Activated CD4-positive, alpha-beta T cell treated with anti-CD3 and anti-CD28 coated beads, Interleukin-2, amount 50 U/mL, for 4 hours (primary cell): ENCODE data around the gene WDR48.

ENCODE experiments used
- DNase-seq, 2 experiments: peaks; one replicate each; pipeline ENCODE4 v3.0.0-alpha.2; 2020

WDR48 gene

DNA sequence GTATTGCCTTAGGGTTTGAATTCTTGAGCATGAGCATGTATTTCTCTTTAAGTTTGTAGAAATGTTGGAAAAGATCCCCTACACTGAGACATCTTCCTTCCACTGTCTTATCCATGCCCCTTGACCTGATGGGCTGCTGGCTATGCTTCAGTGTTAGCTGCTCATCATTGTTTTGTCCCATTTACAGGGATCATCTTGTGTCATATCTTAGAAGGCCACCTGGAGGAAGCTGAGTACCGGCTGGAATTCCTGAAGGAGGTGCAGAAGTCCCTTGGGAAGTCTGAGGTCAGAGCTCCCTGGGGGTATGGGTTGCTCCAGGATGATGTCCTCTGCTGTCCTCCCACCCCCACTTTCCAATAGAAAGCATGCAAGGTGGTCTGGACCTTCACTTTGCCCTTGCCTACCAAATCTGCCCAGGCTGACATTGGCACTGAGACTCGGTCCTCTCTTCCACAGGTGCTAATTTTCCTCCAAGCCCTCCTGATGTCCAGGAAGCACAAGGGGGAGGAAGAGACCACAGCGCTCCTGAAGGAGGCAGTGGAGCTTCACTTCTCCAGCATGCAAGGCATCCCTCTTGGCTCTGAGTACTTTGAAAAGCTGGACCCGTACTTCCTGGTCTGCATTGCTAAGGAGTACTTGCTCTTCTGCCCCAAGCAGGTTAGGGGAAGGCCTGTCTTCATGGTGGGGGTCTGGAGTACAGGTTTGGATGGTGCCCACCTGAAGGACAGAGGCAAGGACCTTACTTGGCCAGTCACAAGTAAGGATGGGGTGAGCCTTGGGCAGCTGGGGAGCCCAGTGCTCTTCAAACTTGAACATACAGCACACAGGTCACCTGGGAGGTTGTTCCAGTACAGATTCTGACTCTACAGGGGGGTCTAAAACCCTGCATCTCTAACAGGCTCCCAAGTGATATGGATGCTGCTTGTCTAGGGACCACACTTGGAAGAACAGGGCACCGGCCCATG, 73.3 kb downstream of the WDR48 start:
- DNase-seq: no peak

DNA sequence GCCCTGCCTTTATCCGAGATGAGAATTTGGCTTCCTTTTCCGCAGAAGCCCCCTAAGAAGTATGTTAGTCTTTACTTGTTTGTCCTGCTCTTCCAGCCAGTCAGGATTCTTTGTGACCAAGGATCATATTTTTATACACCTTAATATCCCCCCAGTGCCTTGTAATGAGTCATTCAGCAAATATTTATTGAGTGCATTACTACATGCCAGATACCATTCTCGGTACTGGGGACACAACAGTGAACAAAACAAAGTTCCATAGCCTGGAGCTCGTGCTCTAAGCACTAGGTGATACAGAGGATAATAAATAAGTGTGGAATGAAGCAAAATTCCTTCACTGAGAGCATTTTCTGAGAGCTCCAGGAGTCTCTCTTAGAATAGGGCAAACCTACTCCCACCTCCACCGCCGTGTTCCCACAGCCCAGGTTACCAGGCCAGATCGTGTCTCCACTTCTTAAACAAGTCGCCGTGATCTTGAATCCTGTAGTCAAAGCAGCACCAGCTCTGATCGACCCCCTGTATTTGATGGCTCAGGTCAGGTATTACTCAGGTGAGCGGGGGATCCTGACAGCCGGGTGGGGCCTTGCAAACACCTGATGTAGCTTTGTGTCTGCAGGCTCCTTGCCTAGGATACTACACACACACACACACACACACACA, 74.2 kb downstream of the WDR48 start:
- DNase-seq: no peak

DNA sequence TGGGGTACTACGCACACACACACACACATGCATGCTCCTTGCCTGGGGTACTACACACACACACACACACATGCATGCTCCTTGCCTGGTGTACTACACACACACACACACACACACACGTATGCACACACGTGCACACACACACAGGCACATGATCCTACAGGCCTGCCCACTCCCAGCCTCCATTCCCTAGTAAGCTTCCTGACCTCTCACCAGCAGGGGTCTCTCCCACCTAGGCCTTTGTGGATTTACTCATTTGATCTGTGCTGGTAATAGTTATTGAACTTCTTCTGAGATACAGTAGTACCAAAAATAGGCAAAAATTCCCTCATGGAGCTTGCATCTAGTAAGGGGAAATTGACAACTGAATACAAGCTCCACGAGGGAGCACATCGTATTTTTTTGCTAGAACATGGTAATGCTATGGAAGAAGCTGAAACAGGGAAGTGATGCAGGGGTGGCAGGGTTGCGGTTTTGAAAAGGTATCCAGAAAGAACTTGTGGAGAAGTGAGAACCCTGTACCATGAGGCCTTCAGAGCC, 74.8 kb downstream of the WDR48 start:
- no peak for DNase-seq

DNA sequence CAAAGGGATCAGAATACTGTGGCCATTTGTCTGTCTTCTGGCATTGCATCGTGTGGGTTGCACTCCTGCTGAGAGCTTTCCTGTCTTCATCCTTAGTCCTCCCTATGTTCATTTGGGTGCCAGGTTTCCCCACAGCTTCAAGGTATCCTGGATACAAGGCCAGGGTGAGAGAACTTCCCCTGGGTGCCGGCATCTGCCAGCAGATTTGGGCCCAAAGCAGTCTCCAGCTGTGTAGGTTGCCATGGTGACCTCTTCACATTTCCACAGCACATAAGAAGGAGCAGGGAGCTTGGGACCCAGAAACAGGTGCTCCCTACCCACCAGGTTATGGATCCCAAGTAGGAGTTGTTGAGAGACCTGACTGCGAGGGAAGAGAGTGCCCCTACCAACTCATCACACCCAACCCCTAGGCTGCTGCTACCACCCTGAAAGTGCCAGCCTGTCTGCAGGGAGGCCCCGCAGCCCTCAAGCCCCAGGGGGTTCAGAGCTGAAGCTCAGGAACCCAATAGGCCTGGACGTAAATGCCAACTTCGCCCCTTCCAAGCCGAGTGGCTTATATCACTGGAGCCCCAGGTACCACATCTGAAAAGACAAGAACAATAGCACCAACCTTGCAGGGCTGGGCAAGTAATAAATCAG, 75.6 kb downstream of the WDR48 start:
- DNase-seq: no peak

DNA sequence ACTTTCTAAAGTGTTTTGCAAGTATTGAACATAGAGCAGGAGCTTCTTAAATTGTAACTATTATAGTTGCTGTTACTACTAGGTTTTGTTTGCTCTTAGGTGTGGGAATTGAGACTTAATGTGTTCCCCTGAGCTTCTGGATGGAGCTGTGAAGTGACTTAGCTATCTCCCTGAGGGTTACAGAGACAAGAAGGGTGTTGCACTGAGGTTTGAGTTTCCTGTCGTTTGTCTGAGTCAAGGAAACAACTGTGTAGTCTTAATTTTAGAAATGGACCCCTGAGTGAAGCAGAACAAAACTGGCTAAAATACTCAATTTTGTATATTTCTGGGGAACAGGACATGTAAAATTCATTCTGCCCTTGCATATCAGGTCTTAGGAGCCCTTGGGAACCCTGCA, 76.1 kb downstream of the WDR48 start:
- no peak for DNase-seq

DNA sequence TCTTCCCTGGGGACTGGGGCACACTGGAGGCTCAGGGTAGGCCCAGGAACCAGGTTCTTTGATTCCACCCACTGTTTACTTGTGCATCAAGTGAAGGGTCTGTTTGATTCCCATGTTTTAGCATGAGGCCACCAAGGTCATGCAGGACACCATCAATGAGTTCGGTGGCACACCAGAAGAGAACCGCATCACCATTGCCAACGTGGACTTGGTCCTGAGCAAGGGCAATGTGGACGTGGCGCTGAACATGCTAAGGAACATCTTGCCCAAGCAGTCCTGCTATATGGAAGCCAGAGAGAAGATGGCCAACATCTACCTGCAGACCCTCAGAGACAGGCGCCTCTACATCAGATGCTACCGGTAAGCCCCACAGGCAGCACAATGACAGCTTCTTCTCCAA, 77.1 kb downstream of the WDR48 start:
- DNase-seq: no peak

DNA sequence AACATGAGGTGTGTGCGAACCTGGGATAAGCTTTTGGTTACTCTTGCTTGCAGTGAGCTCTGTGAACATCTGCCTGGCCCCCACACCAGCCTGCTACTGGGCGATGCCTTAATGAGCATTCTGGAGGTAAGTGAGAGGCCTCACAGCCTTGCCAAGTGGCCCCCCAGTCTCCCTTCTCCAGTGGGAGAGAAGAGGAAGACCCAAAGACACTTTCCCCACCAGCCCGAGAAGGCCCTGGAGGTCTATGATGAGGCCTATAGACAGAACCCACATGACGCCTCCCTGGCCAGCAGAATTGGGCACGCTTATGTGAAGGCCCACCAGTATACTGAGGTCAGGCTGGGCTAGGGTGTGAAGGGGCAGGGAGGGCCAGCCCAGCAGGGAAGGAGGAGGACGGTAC, 78.2 kb downstream of the WDR48 start:
- no peak for DNase-seq

DNA sequence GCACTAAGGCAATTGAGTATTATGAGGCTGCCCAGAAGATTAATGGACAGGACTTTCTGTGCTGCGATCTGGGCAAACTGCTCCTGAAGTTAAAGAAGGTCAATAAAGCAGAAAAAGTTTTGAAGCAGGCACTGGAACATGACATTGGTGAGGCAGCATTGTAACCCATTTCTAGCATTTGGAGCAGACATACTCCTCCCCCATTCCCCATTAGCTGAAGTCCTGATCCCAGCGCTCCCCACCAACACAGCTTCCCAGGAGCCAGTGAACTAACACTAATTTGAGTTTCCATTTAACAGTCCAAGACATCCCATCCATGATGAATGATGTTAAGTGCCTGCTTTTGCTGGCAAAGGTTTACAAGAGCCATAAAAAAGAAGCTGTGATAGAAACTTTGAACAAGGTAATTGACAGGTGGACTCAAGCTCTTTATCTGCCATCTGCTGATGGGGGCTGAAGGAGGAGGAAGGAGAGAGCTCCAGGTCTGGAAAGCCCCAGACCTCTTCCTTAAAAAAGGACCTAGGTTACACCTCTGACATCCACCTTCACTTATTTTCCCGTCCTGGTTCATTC, 79.0 kb downstream of the WDR48 start:
- DNase-seq: no peak

DNA sequence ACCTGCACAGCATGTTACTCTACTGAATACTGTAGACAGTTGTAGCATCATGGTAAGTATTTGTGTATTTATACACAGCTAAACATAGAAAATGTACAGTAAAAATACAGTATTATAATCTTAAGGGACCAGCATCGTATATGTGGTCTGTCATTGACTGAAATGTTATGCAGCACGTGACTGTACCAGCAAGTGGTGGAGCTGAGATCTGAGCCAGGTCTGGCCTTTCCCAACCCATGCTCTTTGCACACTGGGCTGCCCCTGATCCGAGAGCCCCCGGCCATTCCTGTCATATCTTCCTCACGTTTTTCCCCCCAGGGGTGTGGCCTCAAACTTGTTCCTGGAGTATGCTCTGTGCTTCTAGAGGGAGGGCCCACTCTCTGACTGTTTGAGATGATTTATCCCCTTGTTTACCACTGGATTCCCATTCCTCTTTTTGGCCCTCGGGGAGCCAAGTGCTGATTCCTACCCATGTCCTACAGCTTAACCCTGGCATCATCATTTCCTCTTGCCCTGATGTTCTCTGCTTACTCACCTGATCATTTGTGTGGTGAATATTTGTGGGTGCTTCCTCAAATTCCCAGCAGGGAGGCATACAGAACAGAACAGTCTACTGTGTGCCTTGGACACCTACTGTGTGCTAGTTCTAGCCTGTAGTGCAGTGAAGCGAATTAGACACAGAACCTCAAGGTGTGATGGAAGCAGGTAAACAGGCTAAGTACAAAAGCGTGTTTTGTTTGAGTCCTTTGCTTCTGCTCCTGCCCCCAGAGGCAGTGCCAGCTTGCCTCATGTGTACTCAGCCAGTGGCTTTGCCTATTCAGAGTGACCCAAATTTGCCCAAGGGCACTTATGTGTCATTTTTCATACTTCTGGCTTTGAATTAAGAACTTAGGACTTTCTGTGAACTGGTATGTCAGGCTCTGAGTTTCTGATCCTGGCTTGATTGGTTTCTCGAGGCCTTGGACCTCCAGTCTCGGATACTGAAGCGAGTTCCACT, 80.6 kb downstream of the WDR48 start:
- no peak for DNase-seq

DNA sequence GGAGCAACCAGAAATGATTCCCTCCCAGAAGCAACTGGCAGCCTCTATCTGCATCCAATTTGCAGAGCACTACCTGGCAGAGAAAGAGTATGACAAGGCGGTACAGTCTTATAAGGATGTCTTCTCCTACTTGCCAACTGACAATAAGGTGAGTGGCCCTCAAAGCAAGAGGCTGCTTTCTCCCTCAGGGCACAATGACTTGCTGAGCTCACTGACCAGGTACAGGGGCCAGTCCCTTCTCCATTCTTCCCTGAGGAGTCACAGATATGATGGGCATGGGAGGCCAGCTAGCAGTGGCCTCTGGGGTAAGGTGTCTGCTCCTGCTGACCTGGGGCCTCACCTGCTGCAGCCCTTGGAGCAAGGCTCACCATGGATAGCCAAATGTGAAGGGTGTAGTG, 81.3 kb downstream of the WDR48 start:
- no peak for DNase-seq

DNA sequence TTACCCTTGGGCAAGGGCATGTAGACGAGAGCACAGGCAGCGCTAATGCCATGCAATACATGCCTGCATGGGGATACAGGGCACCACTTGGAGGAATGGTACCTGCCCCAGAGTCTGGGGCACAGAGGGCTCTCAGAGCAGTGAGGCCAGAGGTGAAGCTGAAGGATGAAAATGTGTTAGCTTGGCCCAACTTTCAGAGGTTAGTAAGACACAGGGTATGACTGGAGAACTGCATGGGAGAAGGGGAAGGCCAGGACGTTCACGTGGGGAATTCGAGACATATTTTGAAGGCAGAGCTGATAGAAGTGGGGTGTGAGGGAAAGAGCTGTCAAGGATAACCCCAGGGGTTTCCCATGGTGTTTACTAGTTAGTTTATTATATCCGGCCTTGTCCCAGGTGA, 82.0 kb downstream of the WDR48 start:
- DNase-seq: no peak

DNA sequence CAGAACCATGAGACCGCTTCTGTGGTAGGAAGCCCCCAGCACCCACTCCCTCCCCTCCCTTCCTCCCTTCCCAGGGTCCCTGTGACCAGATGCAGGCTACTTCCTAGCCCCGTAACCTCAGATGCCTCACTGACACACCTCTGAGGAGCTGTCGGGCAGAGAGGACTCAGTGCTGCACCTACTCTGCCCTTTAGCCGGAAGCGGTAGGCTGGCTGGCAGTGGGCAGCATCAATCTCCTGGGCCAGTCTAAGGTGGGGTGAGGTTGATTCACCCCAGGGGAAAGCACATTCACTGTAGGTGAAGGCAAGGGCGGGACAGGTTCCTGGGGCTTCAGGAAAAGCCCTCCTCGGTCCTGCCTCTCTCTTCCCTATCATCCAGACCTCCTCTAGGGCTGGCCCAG, 82.5 kb downstream of the WDR48 start:
- DNase-seq: no peak

DNA sequence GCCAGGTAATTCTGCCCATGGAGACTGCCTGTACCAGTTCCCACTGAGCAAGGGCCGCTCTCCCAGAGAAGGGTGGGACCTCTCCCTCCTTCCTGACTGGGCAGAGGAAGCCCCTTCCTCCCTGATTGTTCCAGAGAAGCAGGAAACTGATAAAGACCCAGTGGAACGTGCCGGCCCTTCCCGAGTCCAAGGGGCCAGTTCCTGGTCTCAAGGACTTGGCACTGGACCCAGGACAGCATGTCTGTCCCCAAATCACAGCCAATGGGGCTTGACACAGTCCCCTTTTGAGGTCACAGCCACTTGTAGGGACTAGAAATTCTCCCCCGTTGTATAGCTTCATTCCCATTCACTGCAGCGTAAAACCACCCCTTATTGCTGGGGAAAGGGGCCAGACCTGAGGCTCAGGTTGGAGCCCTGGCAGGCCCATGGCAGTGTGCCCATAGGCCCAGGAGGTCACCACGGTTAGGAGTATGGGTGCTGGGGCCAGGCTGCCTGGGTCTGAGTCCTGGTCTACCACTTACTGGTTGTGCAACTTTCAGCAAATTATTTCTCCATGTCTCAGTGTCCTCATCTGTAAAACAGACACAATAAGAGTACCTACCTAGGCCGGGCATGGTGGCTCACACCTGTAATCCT, 83.5 kb downstream of the WDR48 start:
- no peak for DNase-seq

DNA sequence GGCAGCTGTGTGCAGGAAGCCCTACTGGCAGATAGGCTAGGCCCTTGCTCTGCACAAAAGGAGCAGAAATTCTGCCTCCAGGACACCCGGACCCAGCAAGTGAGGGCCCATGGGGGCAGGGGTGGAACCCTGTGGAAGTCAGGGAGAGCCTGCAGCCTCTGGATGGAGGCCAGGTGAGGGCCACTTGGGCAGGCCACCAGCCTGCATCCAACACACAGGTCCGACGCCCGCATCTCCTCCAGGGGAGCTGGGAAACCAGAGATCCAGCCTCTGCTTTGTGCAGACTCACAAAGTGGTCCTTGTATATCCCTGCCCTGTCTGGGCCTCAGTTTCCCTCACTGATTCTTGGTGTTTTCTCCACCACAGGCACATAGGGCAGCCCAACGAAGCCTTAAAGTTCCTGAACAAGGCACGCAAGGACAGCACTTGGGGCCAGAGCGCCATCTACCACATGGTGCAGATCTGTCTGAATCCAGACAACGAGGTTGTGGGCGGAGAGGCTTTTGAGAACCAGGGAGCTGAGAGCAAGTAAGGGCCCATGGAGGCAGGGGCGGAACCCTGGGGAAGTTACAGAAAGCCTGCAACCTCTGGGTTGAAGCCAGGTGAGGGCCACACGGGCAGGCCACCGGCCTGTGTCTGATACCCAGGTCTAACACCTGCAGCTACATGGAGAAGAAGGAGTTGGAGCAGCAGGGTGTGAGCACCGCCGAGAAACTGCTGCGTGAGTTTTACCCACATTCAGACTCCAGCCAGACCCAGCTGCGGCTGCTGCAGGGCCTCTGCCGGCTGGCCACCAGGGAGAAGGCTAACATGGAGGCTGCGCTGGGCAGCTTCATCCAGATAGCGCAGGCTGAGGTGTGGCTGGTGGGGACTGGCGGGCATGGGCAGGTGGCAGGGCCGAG, 85.0 kb downstream of the WDR48 start:
- no peak for DNase-seq

DNA sequence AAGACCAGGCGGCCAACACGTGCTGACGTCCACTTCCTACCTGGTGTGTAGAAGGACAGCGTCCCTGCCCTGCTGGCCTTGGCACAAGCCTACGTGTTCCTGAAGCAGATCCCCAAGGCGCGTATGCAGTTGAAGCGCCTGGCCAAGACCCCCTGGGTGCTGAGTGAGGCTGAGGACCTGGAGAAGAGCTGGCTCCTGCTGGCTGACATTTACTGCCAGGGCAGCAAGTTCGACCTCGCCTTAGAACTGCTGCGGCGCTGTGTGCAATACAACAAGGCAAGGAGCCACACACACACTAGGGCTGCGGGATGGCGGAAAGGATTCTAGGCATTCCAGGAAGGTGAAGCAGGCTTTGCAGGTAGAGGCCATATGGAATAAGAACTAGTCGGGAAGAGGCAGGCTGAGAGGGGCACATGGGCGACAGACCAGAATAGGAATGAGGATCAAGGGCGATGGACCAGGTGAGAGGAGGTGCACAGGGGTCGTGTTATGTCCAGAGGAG, 85.7 kb downstream of the WDR48 start:
- DNase-seq: no peak

DNA sequence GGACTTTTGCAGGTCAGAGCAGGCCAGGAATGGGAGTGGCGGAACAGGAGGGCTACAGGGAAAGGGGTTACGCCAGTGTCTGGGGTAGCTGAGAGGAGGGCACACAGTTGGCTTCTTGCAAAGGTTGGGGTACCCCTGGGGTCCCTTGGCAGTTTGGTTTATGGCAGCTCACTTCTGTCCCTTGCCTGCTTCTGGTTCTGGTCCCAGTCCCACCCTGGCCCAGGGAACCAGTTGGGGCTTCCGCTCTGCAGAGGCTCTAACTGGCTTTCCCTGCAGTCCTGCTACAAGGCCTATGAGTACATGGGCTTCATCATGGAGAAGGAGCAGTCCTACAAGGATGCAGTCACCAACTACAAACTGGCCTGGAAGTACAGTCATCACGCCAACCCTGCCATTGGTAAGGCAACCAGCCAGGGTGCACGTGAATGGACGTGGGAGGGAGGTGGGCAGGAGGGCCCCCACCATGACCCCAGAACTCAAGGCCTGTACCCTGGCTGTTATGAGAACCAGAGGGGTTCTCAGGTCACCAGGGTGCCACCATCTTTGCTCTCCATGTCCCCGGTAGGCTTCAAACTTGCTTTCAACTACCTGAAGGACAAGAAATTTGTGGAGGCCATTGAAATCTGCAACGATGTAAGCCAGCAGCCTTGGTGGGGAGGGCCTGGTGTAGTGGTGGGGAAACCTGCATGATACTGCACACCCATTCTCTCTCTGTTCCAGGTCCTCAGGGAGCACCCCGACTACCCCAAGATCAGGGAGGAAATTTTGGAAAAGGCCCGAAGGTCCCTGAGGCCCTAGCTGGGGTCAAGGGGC, 86.4 kb downstream of the WDR48 start:
- no peak for DNase-seq

DNA sequence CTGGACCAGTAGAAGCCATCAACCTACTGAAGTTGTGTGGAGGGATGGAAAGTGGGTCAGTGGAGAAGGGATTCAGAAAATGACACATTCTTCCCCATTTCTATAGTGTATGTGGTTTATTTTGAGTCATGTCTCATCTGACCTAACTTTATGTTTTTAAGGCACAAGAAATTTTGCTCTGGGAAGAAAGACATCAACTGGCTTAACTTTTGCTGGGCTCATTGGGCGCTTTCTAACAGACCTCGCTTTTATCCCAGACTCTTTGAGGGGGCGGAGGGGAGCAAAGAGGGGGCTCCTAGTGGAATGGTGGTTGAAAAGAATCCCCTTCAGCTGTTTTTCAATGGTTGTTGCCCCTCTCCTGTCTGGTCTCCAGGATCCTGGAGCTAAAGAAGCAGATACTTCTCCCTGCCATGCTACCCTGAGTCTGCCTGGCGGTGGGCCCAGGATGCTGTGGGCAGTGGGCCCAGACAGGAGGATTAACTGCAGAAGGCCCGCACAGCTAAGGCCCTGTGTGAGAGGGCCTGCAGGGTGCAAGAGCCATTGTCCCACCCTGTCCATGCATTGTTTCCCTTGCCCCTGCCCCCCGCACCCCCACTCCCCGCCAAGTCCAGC, 87.1 kb downstream of the WDR48 start:
- DNase-seq: no peak

DNA sequence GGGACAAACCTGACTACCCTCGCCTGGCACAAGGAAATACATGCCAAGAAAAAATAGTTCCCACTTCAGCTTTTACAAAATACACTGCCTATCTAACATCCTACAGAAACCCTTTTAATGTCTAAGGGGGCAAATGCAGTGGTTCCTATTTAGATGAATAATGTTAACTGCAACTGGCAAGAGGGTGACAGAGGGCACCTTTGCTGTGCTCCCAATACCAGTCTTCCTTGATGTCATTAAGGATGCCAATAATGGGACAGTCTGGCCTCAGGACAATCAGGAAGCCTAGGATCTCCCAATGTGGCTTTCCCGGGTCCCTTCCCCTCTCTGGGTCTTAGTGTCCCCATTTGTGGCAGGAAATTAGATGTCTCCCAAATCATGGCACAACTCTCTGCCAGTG, 87.6 kb downstream of the WDR48 start:
- no peak for DNase-seq
